Uterus (tissue), 4 donors: ENCODE results near the gene PRELID3B. TPM values are rescaled to one million over a fixed set of nuclear protein-coding genes. Genes with fewer than 3 reads are reported as not detected.

ENCODE experiments used
- DNase-seq, 2 donors: peaks; one replicate each; pipeline ENCODE4 v3.0.0-alpha.2; 2019 to 2020
- H3K27ac ChIP-seq, 2 donors: fragments of 200-600 bp; sonication (generic); 1 replicate in 1 of 2; 2 replicates in 1 of 2; pipeline ENCODE4 v1.5.1; 2016 to 2018
- H3K27me3 ChIP-seq, 2 donors: fragments of 200-600 bp; sonication (generic); one replicate each; pipeline ENCODE4 v1.5.1; 2018 to 2019; ENCODE audit warnings: control low read depth in 1 of 2
- H3K36me3 ChIP-seq, 2 donors: fragments of 200-600 bp; sonication (generic); one replicate each; pipeline ENCODE4 v1.5.1; 2019; ENCODE audit warnings: control low read depth in 1 of 2
- H3K4me1 ChIP-seq, 2 donors: fragments of 200-600 bp; sonication (generic); one replicate each; pipeline ENCODE4 v1.5.1; 2018 to 2019; ENCODE audit warnings: control low read depth in 1 of 2
- H3K4me3 ChIP-seq, 2 donors: fragments of 200-600 bp; sonication (generic); 1 replicate in 1 of 2; 2 replicates in 1 of 2; pipeline ENCODE4 v1.5.1; 2018 to 2019; ENCODE audit warnings: mild to moderate bottlenecking in 1 of 2
- H3K9me3 ChIP-seq, 2 donors: fragments of 200-600 bp; sonication (generic); one replicate each; pipeline ENCODE4 v1.5.1; 2019; ENCODE audit warnings: control low read depth in 1 of 2
- POLR2A ChIP-seq, 2 donors: fragments of 450-650 bp; IDR thresholded peaks; one replicate each; pipeline ENCODE4 v1.6.1; 2016; ENCODE audit warnings: antibody characterized with exemption in 2 of 2, mild to moderate bottlenecking in 1 of 2, moderate library complexity in 1 of 2
- intact Hi-C: fragments of 100-400 bp; cut with DNase I; formaldehyde crosslinking; loops from one replicate; pipeline ENCODE4 v1.15.1; 2023; ENCODE audit warnings: low total_unique reads
- total RNA-seq, 4 donors: library from RNA; depleted of rRNA in 3 of 4; stranded (reverse); fragments of >200 nt in 3 of 4; gene quantifications; one replicate each; pipeline versions ENCODE4 v1.1.0 to v1.2.4, GENCODE V29; 2014 to 2023
- TF ChIP-seq, protein P1 (sequence below), 4 experiments: fragments of 200-600 bp in 2 of 4; fragments of 450-650 bp in 2 of 4; sonication (generic) in 2 of 4; IDR thresholded peaks; one replicate each; pipeline ENCODE4 v1.5.1; 2016 to 2019; ENCODE audit warnings: antibody characterized with exemption in 4 of 4, mild to moderate bottlenecking in 2 of 4, moderate library complexity in 1 of 4
- donor health status: DM: yes; HTN: yes; CAD: no.

The PRELID3B gene
- total RNA-seq, 4 donors from 2014 or later: 13.3 to 44.3 (median 31.9) TPM

DNA sequence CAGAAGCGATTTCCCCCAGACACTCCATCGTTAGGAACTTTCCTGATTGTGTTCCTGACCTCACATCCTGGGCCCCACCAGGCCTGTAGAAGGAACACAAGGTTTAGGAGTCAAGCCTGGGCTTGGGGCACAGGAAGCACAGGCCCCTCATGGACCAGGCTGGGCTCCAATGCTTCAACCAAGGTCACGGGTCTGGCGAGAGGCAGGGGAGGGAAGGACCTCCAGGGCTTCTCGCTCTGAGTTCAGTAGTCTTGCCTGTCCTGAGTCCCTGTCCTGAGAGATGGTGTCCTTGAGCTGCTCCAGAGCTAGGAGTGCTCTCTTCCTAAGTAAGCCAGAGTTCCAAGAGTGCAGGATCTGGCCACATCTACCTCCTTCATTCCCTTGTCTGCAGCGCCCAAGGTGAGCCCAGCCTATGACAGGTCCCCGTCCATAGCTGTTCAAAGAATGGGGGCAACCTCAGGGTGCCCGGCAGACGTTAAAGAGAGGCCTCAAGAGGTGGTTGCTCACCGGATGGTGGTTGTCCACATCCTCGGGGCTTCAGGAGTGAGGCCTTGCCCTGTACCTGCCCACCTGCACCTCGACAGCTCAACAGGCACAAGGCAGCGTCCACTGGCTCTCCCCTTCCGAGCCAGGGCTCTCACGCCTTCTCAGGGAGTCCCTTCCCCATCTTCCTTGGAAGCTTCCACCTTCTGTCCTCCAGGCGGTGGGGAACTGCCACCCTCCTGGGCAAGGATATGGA, 24.9 kb downstream of the PRELID3B start:
- DNase-seq: no peak
- intact Hi-C loops: no loop called here

DNA sequence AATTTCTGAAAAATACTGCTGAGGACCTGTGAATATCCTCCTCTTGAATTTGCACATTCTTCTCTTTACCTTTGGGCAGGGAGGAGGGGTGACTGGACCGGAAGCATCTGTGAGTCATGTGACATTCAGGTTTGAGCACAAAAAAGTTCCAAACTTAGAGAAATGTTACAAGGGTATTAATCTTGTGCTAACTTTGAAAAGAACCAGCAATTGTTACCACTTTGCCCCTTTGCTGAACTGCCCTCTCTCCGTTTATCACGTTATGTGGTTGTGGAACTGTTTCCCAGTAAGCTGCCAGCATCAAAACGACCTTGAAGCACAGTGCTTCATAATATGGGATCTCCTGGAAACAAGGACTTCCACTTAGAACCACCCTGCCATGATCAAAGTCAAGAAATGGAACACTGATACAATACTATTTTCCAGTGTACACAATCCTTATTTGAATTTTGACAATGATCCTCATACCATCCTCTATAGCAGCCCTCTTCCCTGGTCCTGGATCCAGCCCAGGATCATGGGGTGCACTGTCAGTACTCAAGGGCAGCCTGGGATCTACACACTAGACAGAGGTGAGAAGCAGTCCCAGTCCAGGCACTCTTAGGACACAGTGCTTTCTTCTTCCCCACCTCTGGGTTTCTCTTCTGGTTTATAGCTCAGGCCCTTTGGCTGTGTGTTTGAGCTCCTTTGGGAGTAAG, 25.6 kb downstream of the PRELID3B start:
- no peak overlapping the region for H3K27ac ChIP-seq
- no peaks in the 10 kb centered on the region for H3K9me3 ChIP-seq
- no peak for DNase-seq
- no peaks in the 10 kb centered on the region for H3K36me3 ChIP-seq
- H3K4me1 ChIP-seq: no peaks in the 10 kb centered on the region
- H3K4me3 ChIP-seq: no peak overlapping the region
- no peak for TF ChIP-seq POLR2A (IDR thresholded peaks at IDR 0.05)
- TF ChIP-seq, protein P1, sequence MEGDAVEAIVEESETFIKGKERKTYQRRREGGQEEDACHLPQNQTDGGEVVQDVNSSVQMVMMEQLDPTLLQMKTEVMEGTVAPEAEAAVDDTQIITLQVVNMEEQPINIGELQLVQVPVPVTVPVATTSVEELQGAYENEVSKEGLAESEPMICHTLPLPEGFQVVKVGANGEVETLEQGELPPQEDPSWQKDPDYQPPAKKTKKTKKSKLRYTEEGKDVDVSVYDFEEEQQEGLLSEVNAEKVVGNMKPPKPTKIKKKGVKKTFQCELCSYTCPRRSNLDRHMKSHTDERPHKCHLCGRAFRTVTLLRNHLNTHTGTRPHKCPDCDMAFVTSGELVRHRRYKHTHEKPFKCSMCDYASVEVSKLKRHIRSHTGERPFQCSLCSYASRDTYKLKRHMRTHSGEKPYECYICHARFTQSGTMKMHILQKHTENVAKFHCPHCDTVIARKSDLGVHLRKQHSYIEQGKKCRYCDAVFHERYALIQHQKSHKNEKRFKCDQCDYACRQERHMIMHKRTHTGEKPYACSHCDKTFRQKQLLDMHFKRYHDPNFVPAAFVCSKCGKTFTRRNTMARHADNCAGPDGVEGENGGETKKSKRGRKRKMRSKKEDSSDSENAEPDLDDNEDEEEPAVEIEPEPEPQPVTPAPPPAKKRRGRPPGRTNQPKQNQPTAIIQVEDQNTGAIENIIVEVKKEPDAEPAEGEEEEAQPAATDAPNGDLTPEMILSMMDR (IDR thresholded peaks at IDR 0.05): no peak
- intact Hi-C loops: no loop called here
- no peaks in the 10 kb centered on the region for H3K27me3 ChIP-seq

More for the DNA sequence above, 24.9 kb downstream of the PRELID3B start:
- Histone ChIP-seq H3K36me3 (no peaks in the 10 kb centered on the region), H3K4me1 (no peaks in the 10 kb centered on the region), H3K4me3 (no peak overlapping the region), H3K9me3 (no peaks in the 10 kb centered on the region), H3K27me3 (no peaks in the 10 kb centered on the region), H3K27ac (no peak overlapping the region)
- TF ChIP-seq POLR2A (IDR thresholded peaks at IDR 0.05): no peak
- TF ChIP-seq, protein P1 (IDR thresholded peaks at IDR 0.05): no peak

DNA sequence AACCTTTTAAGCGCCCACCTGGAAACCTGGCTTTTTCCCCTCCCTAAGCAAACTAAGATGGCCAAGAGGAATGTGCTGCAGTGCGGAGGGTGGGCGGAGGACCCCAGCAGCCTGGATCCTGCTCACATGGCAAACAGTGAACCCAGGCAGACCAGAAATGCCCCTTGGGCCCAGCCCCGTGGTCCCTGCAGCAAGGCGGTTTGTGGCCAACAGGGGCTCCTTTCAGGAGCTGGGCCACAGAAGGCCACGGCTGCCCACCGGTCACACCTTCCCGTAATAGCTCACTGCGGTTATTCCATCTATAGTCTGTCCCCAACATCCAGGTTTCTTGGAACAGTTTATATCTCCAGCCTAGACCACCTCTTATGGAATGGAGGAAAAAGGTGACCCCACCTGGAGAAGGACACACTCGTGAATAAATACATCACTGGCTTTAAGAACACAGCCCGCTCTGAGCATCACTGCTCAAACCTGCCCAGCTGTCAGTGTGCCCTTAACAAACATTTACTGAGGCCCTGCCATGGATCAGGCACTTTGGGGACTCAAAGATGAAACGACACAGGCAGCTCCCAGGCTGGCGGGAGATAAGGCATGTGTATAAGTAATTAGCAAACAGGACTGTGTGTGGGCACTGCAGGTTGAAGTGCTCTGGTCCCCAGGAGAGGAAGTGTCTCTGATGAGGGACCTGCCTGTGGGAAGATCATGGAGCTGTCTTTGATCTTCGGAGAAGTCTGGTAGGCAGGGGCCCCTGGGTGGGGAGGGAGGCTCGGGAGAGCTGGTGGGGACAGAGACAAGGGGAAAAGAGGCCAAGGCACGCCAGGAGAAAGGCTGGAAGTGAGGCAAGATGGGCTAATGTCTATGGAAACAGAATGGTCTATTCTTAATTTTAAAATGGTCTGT, 26.5 kb downstream of the PRELID3B start:
- Histone ChIP-seq H3K4me1 (no peaks in the 10 kb centered on the region), H3K36me3 (no peaks in the 10 kb centered on the region), H3K4me3 (no peak overlapping the region), H3K9me3 (no peaks in the 10 kb centered on the region), H3K27ac (no peak overlapping the region), H3K27me3 (no peaks in the 10 kb centered on the region)
- TF ChIP-seq POLR2A (IDR thresholded peaks at IDR 0.05): no peak
- TF ChIP-seq, protein P1 (IDR thresholded peaks at IDR 0.05): no peak
- intact Hi-C loops: no loop called here
- DNase-seq: no peak

DNA sequence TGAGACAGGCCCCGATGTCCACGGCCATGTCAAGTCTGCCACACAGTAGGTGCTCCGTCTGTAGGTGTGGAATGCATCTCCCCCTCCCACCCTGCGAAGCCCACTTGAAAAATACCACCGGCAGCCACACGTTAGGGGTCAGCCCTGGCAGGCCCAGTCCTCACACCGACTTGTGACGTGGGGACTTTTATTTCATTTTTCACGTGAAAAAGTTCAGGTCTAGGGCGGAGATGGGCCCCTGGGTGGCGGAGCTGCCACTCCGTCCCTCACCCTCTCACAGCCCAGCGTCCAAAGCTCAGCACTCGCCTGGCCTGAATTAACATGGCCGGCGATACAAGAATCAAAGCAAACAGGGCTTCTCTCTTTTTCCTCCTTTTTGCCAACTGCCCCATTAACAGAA, 27.2 kb downstream of the PRELID3B start:
- no peak for TF ChIP-seq POLR2A (IDR thresholded peaks at IDR 0.05)
- TF ChIP-seq, protein P1 (IDR thresholded peaks at IDR 0.05): no peak
- H3K4me1 ChIP-seq: no peaks in the 10 kb centered on the region
- H3K36me3 ChIP-seq: no peaks in the 10 kb centered on the region
- intact Hi-C loops: no loop called here
- DNase-seq: no peak
- no peaks in the 10 kb centered on the region for H3K9me3 ChIP-seq
- no peak overlapping the region for H3K27ac ChIP-seq
- no peak overlapping the region for H3K4me3 ChIP-seq
- H3K27me3 ChIP-seq: no peaks in the 10 kb centered on the region
